B cell (primary cell): Measurements from ENCODE around the gene PALLD.

Experiments
- CTCF ChIP-seq: fragments of 200-600 bp; IDR thresholded peaks from one replicate; pipeline ENCODE4 v1.8.0; 2022; ENCODE audit warnings: antibody characterized with exemption, mild to moderate bottlenecking
- EZH2 ChIP-seq: IDR thresholded peaks from 2 replicates; pipeline ENCODE4 v1.6.1; 2012; ENCODE audit warnings: borderline replicate concordance, low read depth, mild to moderate bottlenecking, moderate library complexity, low read length; ENCODE audit not compliant: insufficient read depth, poor library complexity, severe bottlenecking

DNA sequence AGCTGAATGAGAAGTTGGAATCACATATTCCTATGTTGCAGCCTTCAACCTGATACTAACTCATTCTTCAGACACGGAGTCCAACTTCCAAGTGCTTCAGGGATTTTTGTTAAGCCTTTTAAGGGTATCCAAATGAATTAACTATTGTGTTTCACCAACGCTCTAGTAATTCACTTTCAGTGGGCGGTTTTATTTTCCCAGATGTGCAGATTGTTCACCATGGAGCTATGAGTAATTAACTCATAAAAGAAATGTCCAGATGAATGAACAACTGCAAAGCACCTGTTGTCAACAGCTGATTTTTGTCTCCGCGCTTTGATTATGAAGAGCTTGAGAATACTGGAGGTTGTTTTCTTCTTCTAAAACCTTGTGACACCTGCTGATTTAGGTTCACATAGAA, 325.6 kb downstream of the PALLD start:
- no peak for TF ChIP-seq CTCF
- TF ChIP-seq EZH2, result no peak
